ENCODE data around the gene CHD5. TPM values are rescaled to one million over a fixed set of nuclear protein-coding genes. Genes with fewer than 3 reads are reported as not detected.

The CHD5 gene
- total RNA-seq, 1 experiment from 2014 or later = 62.9 TPM

GRCh38 chr1:6174621-6175410 lies 5.3 kb downstream of the CHD5 start:
- ATAC-seq (no peak), DNase-seq (ENCODE audit: low read depth, low spot score) (no peak)
- Histone ChIP-seq H3K27ac (ENCODE audit: low read length) (no peak overlapping the region), H3K27me3 (ENCODE audit: control insufficient read depth, insufficient read depth, low read length) (no peaks in the 10 kb centered on the region), H3K4me1 (ENCODE audit: control insufficient read depth, insufficient read depth, low read length) (peaks cover 49% of the 10 kb centered on the region), H3K4me3 (ENCODE audit: low read depth in 2 of 2, low read length in 2 of 2) (no peak overlapping the region), H3K36me3 (ENCODE audit: control insufficient read depth, insufficient read depth, low read length) (no peaks in the 10 kb centered on the region), H3K9me3 (ENCODE audit: control insufficient read depth, insufficient read depth, low read depth, low read length) (no peaks in the 10 kb centered on the region)
- POLR2A ChIA-PET = no interaction called here
- TF ChIP-seq REST (IDR thresholded peaks at IDR 0.05; ENCODE audit: insufficient read depth in 1 of 2, low read depth in 2 of 2, low read length in 1 of 2) = no peak
- TF ChIP-seq SIN3A (IDR thresholded peaks at IDR 0.05; ENCODE audit: borderline replicate concordance, insufficient read depth, low read depth, low read length) = no peak
- no peak for TF ChIP-seq TCF7L2 (IDR thresholded peaks at IDR 0.05; ENCODE audit: low read depth, low read length)
- TF ChIP-seq POLR2AphosphoS5 (IDR thresholded peaks at IDR 0.05; ENCODE audit: low read depth, low read length) = no peak
- TF ChIP-seq, protein P1, sequence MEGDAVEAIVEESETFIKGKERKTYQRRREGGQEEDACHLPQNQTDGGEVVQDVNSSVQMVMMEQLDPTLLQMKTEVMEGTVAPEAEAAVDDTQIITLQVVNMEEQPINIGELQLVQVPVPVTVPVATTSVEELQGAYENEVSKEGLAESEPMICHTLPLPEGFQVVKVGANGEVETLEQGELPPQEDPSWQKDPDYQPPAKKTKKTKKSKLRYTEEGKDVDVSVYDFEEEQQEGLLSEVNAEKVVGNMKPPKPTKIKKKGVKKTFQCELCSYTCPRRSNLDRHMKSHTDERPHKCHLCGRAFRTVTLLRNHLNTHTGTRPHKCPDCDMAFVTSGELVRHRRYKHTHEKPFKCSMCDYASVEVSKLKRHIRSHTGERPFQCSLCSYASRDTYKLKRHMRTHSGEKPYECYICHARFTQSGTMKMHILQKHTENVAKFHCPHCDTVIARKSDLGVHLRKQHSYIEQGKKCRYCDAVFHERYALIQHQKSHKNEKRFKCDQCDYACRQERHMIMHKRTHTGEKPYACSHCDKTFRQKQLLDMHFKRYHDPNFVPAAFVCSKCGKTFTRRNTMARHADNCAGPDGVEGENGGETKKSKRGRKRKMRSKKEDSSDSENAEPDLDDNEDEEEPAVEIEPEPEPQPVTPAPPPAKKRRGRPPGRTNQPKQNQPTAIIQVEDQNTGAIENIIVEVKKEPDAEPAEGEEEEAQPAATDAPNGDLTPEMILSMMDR (IDR thresholded peaks at IDR 0.05) = no peak
- BruUV-seq (replicated peaks) = TSS peak; percentile 63
- CTCF ChIA-PET = no interaction called here
- in situ Hi-C loops (cut with HindIII; ENCODE audit: low pct_unique_long_range_greater_than_20kb, low sequenced_read_pairs) = no loop called here
- intact Hi-C loops (cut with micrococcal nuclease; ENCODE audit: unreplicated experiment) = no loop called here

DNA sequence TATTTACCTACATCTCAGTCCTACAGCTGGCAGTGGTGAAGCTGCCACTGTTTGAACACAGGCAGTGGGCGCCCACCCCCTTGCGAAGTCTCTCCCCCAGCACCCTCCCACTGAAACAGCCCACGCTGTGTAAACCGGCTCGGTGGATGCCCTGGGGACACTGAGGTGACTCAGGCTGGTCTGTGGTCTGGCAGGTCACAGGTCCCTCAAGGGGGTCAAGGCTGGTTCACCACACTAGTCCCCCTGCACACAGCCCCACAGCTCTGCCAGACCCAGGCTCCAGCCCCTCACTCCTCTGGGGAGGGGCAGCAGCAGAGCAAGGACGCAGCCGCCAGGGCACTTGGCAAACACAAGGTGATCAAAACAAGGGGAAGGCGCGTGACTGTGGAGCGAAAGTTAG lies 7.6 kb downstream of the CHD5 start:
- DNase-seq (ENCODE audit: low read depth, low spot score) = no peak
- ChIA-PET POLR2A (interaction anchor here (0.6 kb wide), 1 partner anchor 58 kb away, joined by 3 read pairs; no protein-coding TSS in a partner anchor), CTCF (no interaction called here)
- Histone ChIP-seq H3K4me3 (ENCODE audit: low read depth in 2 of 2, low read length in 2 of 2) (no peak overlapping the region), H3K4me1 (ENCODE audit: control insufficient read depth, insufficient read depth, low read length) (peaks cover 39% of the 10 kb centered on the region), H3K27ac (ENCODE audit: low read length) (peak overlapping the region; percentile 76), H3K27me3 (ENCODE audit: control insufficient read depth, insufficient read depth, low read length) (no peaks in the 10 kb centered on the region), H3K9me3 (ENCODE audit: control insufficient read depth, insufficient read depth, low read depth, low read length) (no peaks in the 10 kb centered on the region), H3K36me3 (ENCODE audit: control insufficient read depth, insufficient read depth, low read length) (no peaks in the 10 kb centered on the region)
- intact Hi-C loops (cut with micrococcal nuclease; ENCODE audit: unreplicated experiment) (no loop called here), in situ Hi-C loops (cut with HindIII; ENCODE audit: low pct_unique_long_range_greater_than_20kb, low sequenced_read_pairs) (no loop called here)
- TF ChIP-seq SIN3A (IDR thresholded peaks at IDR 0.05; ENCODE audit: borderline replicate concordance, insufficient read depth, low read depth, low read length) = no peak
- TF ChIP-seq TCF7L2 (IDR thresholded peaks at IDR 0.05; ENCODE audit: low read depth, low read length) = no peak
- TF ChIP-seq, protein P1 (IDR thresholded peaks at IDR 0.05) = no peak
- TF ChIP-seq POLR2AphosphoS5 (IDR thresholded peaks at IDR 0.05; ENCODE audit: low read depth, low read length) = no peak
- TF ChIP-seq REST (IDR thresholded peaks at IDR 0.05; ENCODE audit: insufficient read depth in 1 of 2, low read depth in 2 of 2, low read length in 1 of 2) = no peak
- peak; percentile 74 for ATAC-seq
- no TSS peak for BruUV-seq (replicated peaks)
